GM12891 (cell line): ENCODE results near the gene AXIN1.
"Not testable (repeated sequence)": the region's sequence is repeated elsewhere in the genome, so short reads cannot be mapped to it uniquely, and the experiment has no call there.

Experiments
- POLR2A ChIP-seq: IDR thresholded peaks from 2 replicates; pipeline ENCODE4 v1.6.1; 2011; ENCODE audit warnings: low read depth, low read length, control low read depth
- POLR2AphosphoS5 ChIP-seq: IDR thresholded peaks from 2 replicates; pipeline ENCODE4 v1.6.1; 2011; ENCODE audit warnings: low read depth, low read length, control low read depth
- TAF1 ChIP-seq: IDR thresholded peaks from 2 replicates; pipeline ENCODE4 v1.6.1; 2011; ENCODE audit warnings: low read depth, low read length, control low read depth

- not testable (repeated sequence) for TF ChIP-seq POLR2AphosphoS5, POLR2A, TAF1
Observed at GRCh38 chr16:341095-341973, 11.2 kb downstream of the AXIN1 start.
